Keratinocyte (primary cell): ENCODE results near the gene GJD3. TPM values are rescaled to one million over a fixed set of nuclear protein-coding genes. Genes with fewer than 3 reads are reported as not detected.

Experiments used
- DNase-seq: peaks from one replicate; pipeline ENCODE4 v3.0.0-alpha.2; 2011; ENCODE audit warnings: low read depth, missing footprints, low spot score
- FAIRE-seq: peaks from 2 replicates; lab custom pipeline; 2011; peaks lifted over from hg19 to GRCh38; lab: Jason Lieb, UNC
- H2AFZ ChIP-seq: 2 replicates; pipeline ENCODE4 v1.6.0; 2012; ENCODE audit warnings: low read length, control low read depth, inconsistent platforms; ENCODE audit not compliant: control insufficient read depth
- H3K27ac ChIP-seq: 2 replicates; pipeline ENCODE4 v1.5.1; 2011; ENCODE audit warnings: low read length; ENCODE audit not compliant: control insufficient read depth, insufficient read depth
- H3K27me3 ChIP-seq: 3 replicates; pipeline ENCODE4 v1.6.0; 2011; ENCODE audit warnings: low read length; ENCODE audit not compliant: control insufficient read depth, insufficient read depth; ENCODE audit errors: extremely low read depth
- H3K36me3 ChIP-seq, 2 experiments: 2 replicates in 1 of 2; 3 replicates in 1 of 2; pipeline ENCODE4 v1.5.1; 2011; ENCODE audit warnings: low read length in 2 of 2, mild to moderate bottlenecking in 1 of 2; ENCODE audit not compliant: control insufficient read depth in 2 of 2, insufficient read depth in 2 of 2; ENCODE audit errors: extremely low read depth in 1 of 2
- H3K4me1 ChIP-seq: 3 replicates; pipeline ENCODE4 v1.5.1; 2011; ENCODE audit warnings: low read length; ENCODE audit not compliant: control insufficient read depth, insufficient read depth; ENCODE audit errors: extremely low read depth
- H3K4me2 ChIP-seq: 3 replicates; pipeline ENCODE4 v1.6.0; 2011; ENCODE audit warnings: low read depth, low read length; ENCODE audit not compliant: control insufficient read depth, insufficient read depth; ENCODE audit errors: extremely low read depth
- H3K4me3 ChIP-seq, 3 experiments: fragments of 200-600 bp in 1 of 3; sonication (generic) in 1 of 3; 2 replicates in 2 of 3; 3 replicates in 1 of 3; pipeline ENCODE4 v1.5.1; 2011 to 2016; ENCODE audit warnings: low read length in 3 of 3, mild to moderate bottlenecking in 3 of 3, control low read depth in 2 of 3, inconsistent platforms in 1 of 3, low read depth in 1 of 3, mixed read lengths in 1 of 3, mixed run types in 1 of 3, moderate library complexity in 1 of 3; ENCODE audit not compliant: control insufficient read depth in 2 of 3, insufficient read depth in 2 of 3; ENCODE audit errors: extremely low read depth in 1 of 3
- H3K79me2 ChIP-seq: 2 replicates; pipeline ENCODE4 v1.6.0; 2012; ENCODE audit warnings: low read length; ENCODE audit not compliant: control insufficient read depth, insufficient read depth
- H3K9ac ChIP-seq: 3 replicates; pipeline ENCODE4 v1.6.0; 2011; ENCODE audit warnings: low read length; ENCODE audit not compliant: control insufficient read depth, insufficient read depth; ENCODE audit errors: extremely low read depth
- H3K9me1 ChIP-seq: 3 replicates; pipeline ENCODE4 v1.6.0; 2011; ENCODE audit warnings: low read length; ENCODE audit not compliant: control insufficient read depth, insufficient read depth; ENCODE audit errors: extremely low read depth
- H3K9me3 ChIP-seq: 2 replicates; pipeline ENCODE4 v1.5.1; 2012; ENCODE audit warnings: low read depth, low read length; ENCODE audit not compliant: control insufficient read depth
- H4K20me1 ChIP-seq: 3 replicates; pipeline ENCODE4 v1.6.0; 2011; ENCODE audit warnings: low read length; ENCODE audit not compliant: control insufficient read depth, insufficient read depth; ENCODE audit errors: extremely low read depth
- CTCF ChIP-seq, 3 experiments: IDR thresholded peaks in 1 of 3; conservative IDR thresholded peaks in 1 of 3; optimal IDR thresholded peaks in 1 of 3; 2 replicates in 2 of 3; 3 replicates in 1 of 3; pipeline versions ENCODE3 to v1.5.1; 2011; ENCODE audit warnings: low read length in 3 of 3, mild to moderate bottlenecking in 3 of 3, moderate library complexity in 2 of 3, control low read depth in 1 of 3, inconsistent platforms in 1 of 3; ENCODE audit not compliant: insufficient read depth in 2 of 3; ENCODE audit errors: extremely low read depth in 1 of 3
- EZH2 ChIP-seq: IDR thresholded peaks from one replicate; pipeline ENCODE4 v1.6.1; 2012; ENCODE audit warnings: inconsistent platforms, mild to moderate bottlenecking, low read length, moderate library complexity
- dilution Hi-C: fragments of 300-500 bp; cut with MboI; formaldehyde crosslinking; loops from one replicate; pipeline ENCODE4 v1.7.0; 2020; ENCODE audit warnings: low sequenced_read_pairs; ENCODE audit not compliant: extremely low pct_ligation_motif_present
- polyA plus RNA-seq, 5 experiments: library from polyadenylated mRNA; depleted of rRNA in 3 of 5; stranded (reverse) in 3 of 5; stranded (forward) in 1 of 5; unstranded in 1 of 5; fragments of >200 nt; gene quantifications; 1 replicate in 1 of 5; 2 replicates in 3 of 5; 3 replicates in 1 of 5; pipeline versions ENCODE4 v1.2.1 to v1.2.3, GENCODE V29; 2011 to 2012; ENCODE audit warnings: missing spikeins in 2 of 5, low read depth in 1 of 5, low replicate concordance in 1 of 5

Gene GJD3
- polyA plus RNA-seq, 1 donor (not counting 4 experiments of a cell fraction or from before 2014, with no cell fraction given) = not detected

GRCh38 chr17:40366861-40367518 is 2.5 kb upstream of the GJD3 start:
- H3K4me1 ChIP-seq = no peaks in the 10 kb centered on the region
- H3K4me3 ChIP-seq = no peak overlapping the region
- TF ChIP-seq CTCF (optimal IDR thresholded peaks at IDR 0.05 in 1 of 3, IDR thresholded peaks at IDR 0.05 in 1 of 3, conservative IDR thresholded peaks at IDR 0.05 in 1 of 3; ENCODE audit: extremely low read depth in 1 of 3, insufficient read depth in 2 of 3, low read length in 3 of 3) = no peak
- no peak for TF ChIP-seq EZH2
- no peak overlapping the region for H2AFZ ChIP-seq
- no peaks in the 10 kb centered on the region for H3K27me3 ChIP-seq
- H3K9me1 ChIP-seq = no peaks in the 10 kb centered on the region
- H4K20me1 ChIP-seq = no peaks in the 10 kb centered on the region
- dilution Hi-C loops = no loop called here
- H3K27ac ChIP-seq = no peak overlapping the region
- no peaks in the 10 kb centered on the region for H3K36me3 ChIP-seq
- H3K9ac ChIP-seq = no peak overlapping the region
- H3K4me2 ChIP-seq = no peak overlapping the region
- no peaks in the 10 kb centered on the region for H3K9me3 ChIP-seq
- DNase-seq (no peak), FAIRE-seq (no peak)
- no peaks in the 10 kb centered on the region for H3K79me2 ChIP-seq

- Histone ChIP-seq H3K4me1 (no peaks in the 10 kb centered on the region), H3K27ac (no peak overlapping the region), H3K27me3 (no peaks in the 10 kb centered on the region), H4K20me1 (no peaks in the 10 kb centered on the region), H3K36me3 (no peaks in the 10 kb centered on the region), H3K9me3 (no peaks in the 10 kb centered on the region), H3K79me2 (no peaks in the 10 kb centered on the region), H3K4me2 (no peak overlapping the region), H3K9ac (no peak overlapping the region), H3K9me1 (no peaks in the 10 kb centered on the region), H2AFZ (no peak overlapping the region), H3K4me3 (no peak overlapping the region)
- no peak for FAIRE-seq
- TF ChIP-seq EZH2 (no peak), CTCF (optimal IDR thresholded peaks at IDR 0.05 in 1 of 3, IDR thresholded peaks at IDR 0.05 in 1 of 3, conservative IDR thresholded peaks at IDR 0.05 in 1 of 3; ENCODE audit: extremely low read depth in 1 of 3, insufficient read depth in 2 of 3, low read length in 3 of 3) (no peak)
- no peak for DNase-seq
- dilution Hi-C loops = no loop called here
These were observed 1.7 kb upstream of the GJD3 start for GRCh38 chr17:40366076-40366860.
